Parathyroid adenoma (tissue), 2 donors: ENCODE data around the gene DCDC2C.

Experiments
- H2AFZ ChIP-seq: fragments of 300-600 bp; sonication (generic); one replicate; pipeline ENCODE4 v1.7.0; 2017; ENCODE audit warnings: antibody characterized with exemption, mild to moderate bottlenecking
- H3K27ac ChIP-seq: fragments of 300-600 bp; sonication (generic); one replicate; pipeline ENCODE4 v1.7.0; 2017
- H3K27me3 ChIP-seq: fragments of 300-600 bp; sonication (generic); one replicate; pipeline ENCODE4 v1.7.0; 2017; ENCODE audit warnings: low read length; ENCODE audit not compliant: control insufficient read depth, insufficient read depth
- H3K36me3 ChIP-seq: fragments of 300-600 bp; sonication (generic); one replicate; pipeline ENCODE4 v1.7.0; 2017; ENCODE audit warnings: low read length; ENCODE audit not compliant: control insufficient read depth, insufficient read depth
- H3K4me1 ChIP-seq: fragments of 300-600 bp; sonication (generic); one replicate; pipeline ENCODE4 v1.7.0; 2017; ENCODE audit warnings: control low read depth
- H3K4me2 ChIP-seq: fragments of 300-600 bp; sonication (generic); one replicate; pipeline ENCODE4 v1.7.0; 2017; ENCODE audit warnings: low read length
- H3K4me3 ChIP-seq: fragments of 300-600 bp; sonication (generic); one replicate; pipeline ENCODE4 v1.7.0; 2017; ENCODE audit warnings: low read depth, low read length
- H3K79me2 ChIP-seq: fragments of 300-600 bp; sonication (generic); one replicate; pipeline ENCODE4 v1.7.0; 2017; ENCODE audit warnings: control low read depth
- H3K9ac ChIP-seq: fragments of 300-600 bp; sonication (generic); one replicate; pipeline ENCODE4 v1.7.0; 2017; ENCODE audit warnings: mild to moderate bottlenecking
- H3K9me3 ChIP-seq: fragments of 300-600 bp; sonication (generic); one replicate; pipeline ENCODE4 v1.7.0; 2017; ENCODE audit warnings: low read length; ENCODE audit not compliant: control insufficient read depth
- TF ChIP-seq, protein P1 (sequence below): fragments of 300-600 bp; sonication (generic); IDR thresholded peaks from one replicate; pipeline ENCODE4 v1.7.0; 2017; ENCODE audit warnings: antibody characterized with exemption, mild to moderate bottlenecking
- donor health status: primary hyperparathyroidism.

Gene DCDC2C

DNA sequence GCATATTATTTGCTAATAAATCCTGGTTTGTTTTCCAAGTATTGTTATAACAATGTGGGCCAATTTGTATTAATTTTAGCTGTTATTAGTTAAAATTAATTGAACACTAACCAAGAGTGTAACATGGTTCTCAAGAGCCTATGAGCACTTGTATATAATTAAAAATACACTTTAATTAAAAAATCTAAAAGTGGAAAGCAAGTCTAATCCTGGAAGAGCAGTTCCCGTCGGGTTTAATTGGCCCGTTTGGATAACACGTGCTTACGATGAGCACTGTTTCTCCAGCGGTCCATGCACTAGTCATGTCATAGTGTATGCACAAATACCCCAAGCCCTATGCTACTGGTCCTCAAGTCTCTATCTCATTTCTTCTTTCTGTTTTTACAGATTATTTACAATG is 49.0 kb downstream of the DCDC2C start:
- H3K4me1 ChIP-seq: no peaks in the 10 kb centered on the region

DNA sequence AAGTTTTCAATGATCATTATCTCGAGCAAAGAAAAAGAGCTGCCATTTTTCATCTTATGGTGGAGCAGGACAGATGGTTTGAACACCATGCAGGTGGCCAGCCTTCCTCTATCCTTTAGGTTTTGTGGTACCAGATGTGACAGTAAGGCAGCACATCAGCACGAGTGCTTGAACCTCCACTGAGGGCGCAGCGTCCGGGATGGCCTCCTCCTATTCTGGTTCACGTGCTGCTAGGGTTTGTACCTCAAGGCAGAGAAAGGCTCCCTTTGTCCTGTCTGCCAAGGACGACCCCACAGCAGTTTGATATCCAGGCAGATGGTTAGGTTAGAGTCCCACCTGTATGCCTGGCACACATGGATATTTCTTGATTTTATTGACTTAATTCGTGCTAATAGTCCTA is 50.2 kb downstream of the DCDC2C start:
- no peaks in the 10 kb centered on the region for H3K36me3 ChIP-seq
- H3K4me2 ChIP-seq: no peak overlapping the region
- no peak overlapping the region for H3K27ac ChIP-seq
- H3K27me3 ChIP-seq: no peaks in the 10 kb centered on the region
- no peak overlapping the region for H3K9ac ChIP-seq
- H3K4me1 ChIP-seq: no peaks in the 10 kb centered on the region
- no peak overlapping the region for H2AFZ ChIP-seq
- H3K9me3 ChIP-seq: no peaks in the 10 kb centered on the region
- TF ChIP-seq, protein P1, sequence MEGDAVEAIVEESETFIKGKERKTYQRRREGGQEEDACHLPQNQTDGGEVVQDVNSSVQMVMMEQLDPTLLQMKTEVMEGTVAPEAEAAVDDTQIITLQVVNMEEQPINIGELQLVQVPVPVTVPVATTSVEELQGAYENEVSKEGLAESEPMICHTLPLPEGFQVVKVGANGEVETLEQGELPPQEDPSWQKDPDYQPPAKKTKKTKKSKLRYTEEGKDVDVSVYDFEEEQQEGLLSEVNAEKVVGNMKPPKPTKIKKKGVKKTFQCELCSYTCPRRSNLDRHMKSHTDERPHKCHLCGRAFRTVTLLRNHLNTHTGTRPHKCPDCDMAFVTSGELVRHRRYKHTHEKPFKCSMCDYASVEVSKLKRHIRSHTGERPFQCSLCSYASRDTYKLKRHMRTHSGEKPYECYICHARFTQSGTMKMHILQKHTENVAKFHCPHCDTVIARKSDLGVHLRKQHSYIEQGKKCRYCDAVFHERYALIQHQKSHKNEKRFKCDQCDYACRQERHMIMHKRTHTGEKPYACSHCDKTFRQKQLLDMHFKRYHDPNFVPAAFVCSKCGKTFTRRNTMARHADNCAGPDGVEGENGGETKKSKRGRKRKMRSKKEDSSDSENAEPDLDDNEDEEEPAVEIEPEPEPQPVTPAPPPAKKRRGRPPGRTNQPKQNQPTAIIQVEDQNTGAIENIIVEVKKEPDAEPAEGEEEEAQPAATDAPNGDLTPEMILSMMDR: no peak
- no peaks in the 10 kb centered on the region for H3K79me2 ChIP-seq
- H3K4me3 ChIP-seq: no peak overlapping the region

More for the DNA sequence above, 49.0 kb downstream of the DCDC2C start:
- Histone ChIP-seq H3K4me2 (no peak overlapping the region), H2AFZ (no peak overlapping the region), H3K4me3 (no peak overlapping the region), H3K27me3 (no peaks in the 10 kb centered on the region), H3K9ac (no peak overlapping the region), H3K79me2 (no peaks in the 10 kb centered on the region), H3K27ac (no peak overlapping the region), H3K9me3 (no peaks in the 10 kb centered on the region), H3K36me3 (no peaks in the 10 kb centered on the region)
- TF ChIP-seq, protein P1: no peak

DNA sequence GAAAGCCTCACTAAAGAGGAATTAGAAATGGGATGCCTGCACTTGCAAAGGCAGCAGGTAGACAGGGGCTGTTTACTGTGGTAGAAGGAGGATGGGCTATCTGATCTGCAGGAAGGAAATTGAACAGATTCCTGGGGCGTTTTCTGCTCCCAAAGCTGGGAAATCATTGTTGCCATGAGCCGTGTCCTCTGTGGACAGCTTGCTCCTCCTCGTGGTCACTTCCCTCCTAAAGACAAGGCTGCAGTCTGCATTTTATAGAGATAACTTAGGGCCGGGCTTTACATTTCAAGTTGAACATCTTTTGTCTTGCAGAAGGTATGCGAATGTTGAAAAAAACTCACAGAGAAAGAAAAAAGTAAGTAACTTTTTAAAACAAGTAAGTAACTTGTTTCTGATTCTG is 50.9 kb downstream of the DCDC2C start:
- Histone ChIP-seq H3K36me3 (no peaks in the 10 kb centered on the region), H3K9ac (no peak overlapping the region), H3K4me2 (no peak overlapping the region), H3K4me1 (no peaks in the 10 kb centered on the region), H3K79me2 (no peaks in the 10 kb centered on the region), H3K27me3 (no peaks in the 10 kb centered on the region), H2AFZ (no peak overlapping the region), H3K4me3 (no peak overlapping the region), H3K9me3 (no peaks in the 10 kb centered on the region), H3K27ac (no peak overlapping the region)
- TF ChIP-seq, protein P1: no peak

DNA sequence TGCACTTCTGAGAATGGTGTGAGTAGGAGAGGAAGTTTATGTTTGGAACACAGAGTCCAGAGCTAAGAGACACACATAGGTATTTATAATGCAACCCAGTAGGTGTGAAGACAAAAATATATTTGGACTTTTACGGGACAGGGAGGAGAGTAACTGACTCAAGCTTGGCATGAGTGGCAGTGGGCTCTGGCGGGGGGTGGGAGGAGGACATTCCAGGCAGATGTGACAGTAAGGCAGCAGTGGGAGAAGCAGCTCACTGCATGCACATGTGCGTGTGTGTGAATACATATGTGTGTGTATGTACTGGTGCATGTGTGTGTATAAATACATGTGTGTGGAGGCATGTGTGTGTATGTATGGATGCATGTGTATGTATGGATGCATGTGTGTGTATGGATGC is 51.4 kb downstream of the DCDC2C start:
- TF ChIP-seq, protein P1: no peak
- H3K4me2 ChIP-seq: no peak overlapping the region
- H2AFZ ChIP-seq: no peak overlapping the region
- no peaks in the 10 kb centered on the region for H3K36me3 ChIP-seq
- no peaks in the 10 kb centered on the region for H3K9me3 ChIP-seq
- no peaks in the 10 kb centered on the region for H3K27me3 ChIP-seq
- no peak overlapping the region for H3K4me3 ChIP-seq
- H3K27ac ChIP-seq: no peak overlapping the region
- H3K79me2 ChIP-seq: no peaks in the 10 kb centered on the region
- no peaks in the 10 kb centered on the region for H3K4me1 ChIP-seq
- no peak overlapping the region for H3K9ac ChIP-seq

DNA sequence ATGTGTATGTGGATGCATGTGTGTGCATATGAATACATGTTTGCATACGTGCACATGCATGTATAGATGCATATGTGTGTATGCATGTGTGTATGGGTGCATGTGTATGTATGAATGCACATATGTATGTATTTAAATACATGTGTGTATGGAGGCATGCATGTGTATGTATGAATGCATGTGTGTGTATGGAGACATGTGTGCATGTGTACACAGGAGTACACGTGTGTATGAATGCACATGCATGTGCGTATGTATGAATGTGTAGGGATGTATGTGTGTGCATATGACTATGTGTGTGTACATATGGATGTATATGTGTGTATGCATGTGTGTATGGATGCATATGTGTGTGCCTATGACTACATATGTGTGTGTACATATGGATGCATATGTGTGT is 51.9 kb downstream of the DCDC2C start:
- H2AFZ ChIP-seq: no peak overlapping the region
- H3K27me3 ChIP-seq: no peaks in the 10 kb centered on the region
- H3K9ac ChIP-seq: no peak overlapping the region
- no peaks in the 10 kb centered on the region for H3K9me3 ChIP-seq
- H3K79me2 ChIP-seq: no peaks in the 10 kb centered on the region
- no peak overlapping the region for H3K27ac ChIP-seq
- H3K4me2 ChIP-seq: no peak overlapping the region
- H3K36me3 ChIP-seq: no peaks in the 10 kb centered on the region
- TF ChIP-seq, protein P1: no peak
- H3K4me1 ChIP-seq: no peaks in the 10 kb centered on the region
- no peak overlapping the region for H3K4me3 ChIP-seq
